ENCODE data around the gene GRAMD1B. TPM values are rescaled to one million over a fixed set of nuclear protein-coding genes. Genes with fewer than 3 reads are reported as not detected.

The GRAMD1B gene
- total RNA-seq, 2 experiments from 2014 or later: 16.1 to 21.8 TPM

DNA sequence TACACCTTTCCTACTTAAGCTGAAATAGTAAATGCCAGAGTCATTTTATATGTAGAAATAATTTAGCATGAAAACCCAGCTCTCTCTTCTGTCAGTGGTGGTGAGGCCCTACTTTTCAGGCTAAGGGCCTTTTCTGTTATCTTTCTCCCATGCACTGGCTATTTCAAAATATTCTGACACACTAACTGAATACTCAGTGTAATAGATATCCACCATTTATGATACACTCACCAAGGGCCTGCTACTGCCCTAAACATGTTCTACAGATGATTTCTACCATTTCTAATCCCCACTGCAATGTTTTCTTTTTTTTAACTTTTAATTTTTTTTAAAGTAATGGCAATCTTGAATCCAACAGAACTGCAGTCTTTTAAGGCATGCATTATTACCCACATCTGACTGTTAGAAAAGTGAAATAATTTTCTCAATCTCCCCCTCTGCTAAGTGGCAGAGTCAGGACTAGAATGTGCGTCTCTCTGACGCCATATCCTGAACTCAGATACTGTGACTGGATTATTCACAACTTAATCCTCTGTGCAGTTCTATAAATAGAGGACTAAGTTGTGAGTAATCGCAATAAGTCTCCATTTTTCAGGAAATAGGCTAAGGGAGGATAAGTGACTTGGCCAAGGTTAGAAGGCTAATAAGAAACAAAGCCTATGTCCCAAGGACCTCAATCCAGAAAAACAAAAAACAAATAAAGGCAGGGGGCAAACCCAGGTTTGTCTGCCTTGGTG is 44.0 kb downstream of the GRAMD1B start:
- H3K27me3 ChIP-seq (ENCODE audit: control insufficient read depth in 1 of 2, insufficient read depth in 2 of 2, low read length in 2 of 2): no peaks in the 10 kb centered on the region
- Mint-ChIP-seq H3K4me1 (ENCODE audit: low read depth) (no peaks in the 10 kb centered on the region), H3K4me3 (no peak overlapping the region), H3K9me3 (no peaks in the 10 kb centered on the region), H3K27ac (no peak overlapping the region), H3K27me3 (no peaks in the 10 kb centered on the region), H3K36me3 (ENCODE audit: low read depth) (no peaks in the 10 kb centered on the region)
- ChIA-PET CTCF (interaction anchor here (1.1 to 2.0 kb wide), 2 partner anchors 67 kb away, joined by 6 to 8 read pairs; no protein-coding TSS in a partner anchor), POLR2A (no interaction called here)
- H3K4me1 ChIP-seq (ENCODE audit: insufficient read depth, low read length): peaks cover 11% of the 10 kb centered on the region
- no peaks in the 10 kb centered on the region for H3K36me3 ChIP-seq (ENCODE audit: insufficient read depth, low read length)
- no peaks in the 10 kb centered on the region for H3K9me3 ChIP-seq (ENCODE audit: control insufficient read depth in 1 of 2, insufficient read depth in 1 of 2, low read length in 2 of 2)
- DNase-seq (peak in 1 of 14 experiments; percentile 33), ATAC-seq (ENCODE audit: poor library complexity) (no peak)
- no peak overlapping the region for H3K4me3 ChIP-seq (ENCODE audit: low read length)
- TF ChIP-seq, protein P1, sequence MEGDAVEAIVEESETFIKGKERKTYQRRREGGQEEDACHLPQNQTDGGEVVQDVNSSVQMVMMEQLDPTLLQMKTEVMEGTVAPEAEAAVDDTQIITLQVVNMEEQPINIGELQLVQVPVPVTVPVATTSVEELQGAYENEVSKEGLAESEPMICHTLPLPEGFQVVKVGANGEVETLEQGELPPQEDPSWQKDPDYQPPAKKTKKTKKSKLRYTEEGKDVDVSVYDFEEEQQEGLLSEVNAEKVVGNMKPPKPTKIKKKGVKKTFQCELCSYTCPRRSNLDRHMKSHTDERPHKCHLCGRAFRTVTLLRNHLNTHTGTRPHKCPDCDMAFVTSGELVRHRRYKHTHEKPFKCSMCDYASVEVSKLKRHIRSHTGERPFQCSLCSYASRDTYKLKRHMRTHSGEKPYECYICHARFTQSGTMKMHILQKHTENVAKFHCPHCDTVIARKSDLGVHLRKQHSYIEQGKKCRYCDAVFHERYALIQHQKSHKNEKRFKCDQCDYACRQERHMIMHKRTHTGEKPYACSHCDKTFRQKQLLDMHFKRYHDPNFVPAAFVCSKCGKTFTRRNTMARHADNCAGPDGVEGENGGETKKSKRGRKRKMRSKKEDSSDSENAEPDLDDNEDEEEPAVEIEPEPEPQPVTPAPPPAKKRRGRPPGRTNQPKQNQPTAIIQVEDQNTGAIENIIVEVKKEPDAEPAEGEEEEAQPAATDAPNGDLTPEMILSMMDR (IDR thresholded peaks at IDR 0.05): no peak
- no peak overlapping the region for H3K27ac ChIP-seq (ENCODE audit: low read depth in 1 of 2, low read length in 2 of 2)
- intact Hi-C loops (cut with DNase I, micrococcal nuclease): no loop called here

DNA sequence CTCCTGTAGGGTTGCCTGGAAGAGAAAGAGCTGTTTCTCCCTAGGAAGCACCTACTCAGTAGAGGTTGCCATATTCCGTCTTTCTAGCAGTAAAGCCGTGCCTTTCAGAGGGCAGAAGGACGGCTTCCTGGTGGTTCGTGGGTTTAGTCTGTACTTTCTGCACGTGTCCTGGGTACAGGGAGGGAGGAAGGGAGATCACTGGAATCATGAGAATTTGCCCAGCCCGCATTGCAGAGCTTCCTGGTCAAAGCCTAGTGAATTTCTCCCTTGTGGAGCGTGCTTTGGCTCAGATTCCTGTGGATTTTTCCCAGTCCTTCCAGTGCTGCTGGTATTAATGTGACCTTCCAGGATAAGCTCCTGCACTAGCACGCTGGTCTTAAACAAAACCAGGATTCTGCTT is 44.9 kb downstream of the GRAMD1B start:
- Histone ChIP-seq H3K27ac (ENCODE audit: low read depth in 1 of 2, low read length in 2 of 2) (no peak overlapping the region), H3K9me3 (ENCODE audit: control insufficient read depth in 1 of 2, insufficient read depth in 1 of 2, low read length in 2 of 2) (no peaks in the 10 kb centered on the region), H3K4me1 (ENCODE audit: insufficient read depth, low read length) (peaks cover 11% of the 10 kb centered on the region), H3K4me3 (ENCODE audit: low read length) (no peak overlapping the region), H3K36me3 (ENCODE audit: insufficient read depth, low read length) (no peaks in the 10 kb centered on the region), H3K27me3 (ENCODE audit: control insufficient read depth in 1 of 2, insufficient read depth in 2 of 2, low read length in 2 of 2) (no peaks in the 10 kb centered on the region)
- DNase-seq: no peak
- Mint-ChIP-seq H3K36me3 (ENCODE audit: low read depth) (no peaks in the 10 kb centered on the region), H3K27ac (no peak overlapping the region), H3K4me3 (no peak overlapping the region), H3K9me3 (no peaks in the 10 kb centered on the region), H3K4me1 (ENCODE audit: low read depth) (no peaks in the 10 kb centered on the region), H3K27me3 (no peaks in the 10 kb centered on the region)
- ChIA-PET POLR2A (no interaction called here), CTCF (interaction anchor here (1.1 kb wide), 1 partner anchor 68 kb away, joined by 8 read pairs; no protein-coding TSS in a partner anchor)
- ATAC-seq (ENCODE audit: poor library complexity): no peak
- TF ChIP-seq, protein P1 (IDR thresholded peaks at IDR 0.05): no peak
- intact Hi-C loops (cut with DNase I, micrococcal nuclease): loop anchor here (5.0 kb wide), 1 partner anchor 363 kb away; no protein-coding TSS in a partner anchor

DNA sequence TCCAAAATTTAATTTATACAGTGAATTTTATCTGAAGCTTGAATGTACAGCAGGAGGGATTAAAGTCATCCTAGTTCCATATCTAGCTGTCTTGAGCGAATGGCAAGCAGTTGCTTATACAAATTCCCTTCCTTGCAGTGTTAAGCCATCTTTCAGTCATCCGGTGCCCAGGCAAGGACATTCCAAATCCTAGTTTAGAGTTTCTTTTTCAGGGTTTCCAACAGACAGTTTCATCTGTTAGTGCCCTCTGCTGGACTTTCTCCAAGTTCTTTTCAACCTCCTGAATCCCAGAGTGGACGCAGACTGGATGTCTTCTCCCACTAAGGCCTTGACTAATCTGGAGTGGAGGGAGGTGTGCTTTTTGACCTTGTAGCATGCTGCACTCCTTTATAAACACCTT is 45.4 kb downstream of the GRAMD1B start:
- Histone ChIP-seq H3K36me3 (ENCODE audit: insufficient read depth, low read length) (no peaks in the 10 kb centered on the region), H3K27me3 (ENCODE audit: control insufficient read depth in 1 of 2, insufficient read depth in 2 of 2, low read length in 2 of 2) (no peaks in the 10 kb centered on the region), H3K4me1 (ENCODE audit: insufficient read depth, low read length) (peaks cover 11% of the 10 kb centered on the region), H3K27ac (ENCODE audit: low read depth in 1 of 2, low read length in 2 of 2) (no peak overlapping the region), H3K9me3 (ENCODE audit: control insufficient read depth in 1 of 2, insufficient read depth in 1 of 2, low read length in 2 of 2) (no peaks in the 10 kb centered on the region), H3K4me3 (ENCODE audit: low read length) (no peak overlapping the region)
- ChIA-PET CTCF (interaction anchor here (1.1 kb wide), 1 partner anchor 68 kb away, joined by 8 read pairs; no protein-coding TSS in a partner anchor), POLR2A (no interaction called here)
- TF ChIP-seq, protein P1 (IDR thresholded peaks at IDR 0.05): no peak
- no peak overlapping the region for H3K4me3 Mint-ChIP-seq
- H3K36me3 Mint-ChIP-seq (ENCODE audit: low read depth): no peaks in the 10 kb centered on the region
- ATAC-seq (ENCODE audit: poor library complexity) (no peak), DNase-seq (no peak)
- no peaks in the 10 kb centered on the region for H3K4me1 Mint-ChIP-seq (ENCODE audit: low read depth)
- H3K27me3 Mint-ChIP-seq: no peaks in the 10 kb centered on the region
- H3K27ac Mint-ChIP-seq: no peak overlapping the region
- no peaks in the 10 kb centered on the region for H3K9me3 Mint-ChIP-seq
- intact Hi-C loops (cut with DNase I, micrococcal nuclease): loop anchor here (5.0 kb wide), 1 partner anchor 363 kb away; no protein-coding TSS in a partner anchor

Data from CD4-positive, alpha-beta T cell (primary cell).